Stimulated activated CD8-positive, alpha-beta memory T cell treated with anti-CD3 and anti-CD28 coated beads, Interleukin-15, amount 100 ng/mL, for 1 hour (primary cell): Measurements from ENCODE around the gene ATP8A2.

Source experiments
- DNase-seq: peaks from one replicate; pipeline ENCODE4 v3.0.0-alpha.2; 2020; ENCODE audit warnings: low read depth

The ATP8A2 gene

GRCh38 chr13:25630329-25630900 is 258.6 kb downstream of the ATP8A2 start:
- DNase-seq, result no peak

GRCh38 chr13:25632166-25632888 is 260.6 kb downstream of the ATP8A2 start:
- DNase-seq, result no peak

- DNase-seq, result no peak
These were observed 261.3 kb downstream of the ATP8A2 start for GRCh38 chr13:25633093-25633492.

- DNase-seq, result no peak
These were observed 273.9 kb downstream of the ATP8A2 start for GRCh38 chr13:25645681-25646080.

GRCh38 chr13:25649001-25649633 is 277.3 kb downstream of the ATP8A2 start:
- DNase-seq, result no peak

GRCh38 chr13:25652764-25653163 is 281.0 kb downstream of the ATP8A2 start:
- DNase-seq, result no peak

GRCh38 chr13:25654322-25654721 is 282.5 kb downstream of the ATP8A2 start:
- no peak for DNase-seq

- no peak for DNase-seq
These were observed 285.4 kb downstream of the ATP8A2 start for GRCh38 chr13:25657157-25657556.

GRCh38 chr13:25659091-25659795 is 287.5 kb downstream of the ATP8A2 start:
- no peak for DNase-seq

GRCh38 chr13:25660996-25661395 is 289.2 kb downstream of the ATP8A2 start:
- no peak for DNase-seq

GRCh38 chr13:25662516-25662915 is 290.7 kb downstream of the ATP8A2 start:
- DNase-seq, result no peak

- no peak for DNase-seq
These were observed 296.6 kb downstream of the ATP8A2 start for GRCh38 chr13:25668345-25668744.

- DNase-seq, result no peak
These were observed 301.9 kb downstream of the ATP8A2 start for GRCh38 chr13:25673711-25674110.

GRCh38 chr13:25674371-25674770 is 302.6 kb downstream of the ATP8A2 start:
- DNase-seq, result no peak

GRCh38 chr13:25675060-25675459 is 303.3 kb downstream of the ATP8A2 start:
- no peak for DNase-seq

GRCh38 chr13:25677956-25678355 is 306.2 kb downstream of the ATP8A2 start:
- no peak for DNase-seq

- no peak for DNase-seq
These were observed 306.6 kb downstream of the ATP8A2 start for GRCh38 chr13:25678398-25678797.

- no peak for DNase-seq
These were observed 307.4 kb downstream of the ATP8A2 start for GRCh38 chr13:25679159-25679558.

GRCh38 chr13:25679936-25680335 is 308.2 kb downstream of the ATP8A2 start:
- DNase-seq, result no peak

- no peak for DNase-seq
These were observed 310.5 kb downstream of the ATP8A2 start for GRCh38 chr13:25682276-25682675.

GRCh38 chr13:25683056-25683455 is 311.3 kb downstream of the ATP8A2 start:
- DNase-seq, result no peak

- no peak for DNase-seq
These were observed 312.0 kb downstream of the ATP8A2 start for GRCh38 chr13:25683662-25684370.
